Measurements from ENCODE around the gene THAP7. TPM values are rescaled to one million over a fixed set of nuclear protein-coding genes. Genes with fewer than 3 reads are reported as not detected.

Gene THAP7
- total RNA-seq, 1 experiment from 2014 or later, result 24.6 TPM

GRCh38 chr22:20978419-20978818, 23.5 kb downstream of the THAP7 start:
- H3K36me3 Mint-ChIP-seq (ENCODE audit: insufficient read depth in 1 of 3, low read depth in 3 of 3), result peaks cover 0 to 8% (median 4%) of the 10 kb centered on the region in 3 experiments; a peak in 4 of 7 replicates
- Histone ChIP-seq H2BK15ac (ENCODE audit: low read depth, low read length) (no peak overlapping the region), H3K4me1 (ENCODE audit: insufficient read depth, low read length) (0 out of 2 replicates have a peak, but pooled peaks cover 2% of the 10 kb centered on the region), H2BK120ac (ENCODE audit: low read depth, low read length, poor library complexity, severe bottlenecking) (no peak overlapping the region), H3K9me3 (ENCODE audit: control insufficient read depth, low read depth, low read length) (no peaks in the 10 kb centered on the region), H2AFZ (ENCODE audit: low read length) (no peak overlapping the region), H3K9ac (ENCODE audit: extremely low read depth, insufficient read length, low read length) (no peak overlapping the region), H3K23ac (ENCODE audit: insufficient read length, low read depth, low read length) (no peak overlapping the region), H3K14ac (ENCODE audit: insufficient read depth, low read length) (no peak overlapping the region), H3K79me2 (ENCODE audit: insufficient read depth, low read length) (no peaks in the 10 kb centered on the region), H2BK5ac (ENCODE audit: insufficient read length, low read length) (no peak overlapping the region), H4K5ac (ENCODE audit: insufficient read length, low read depth, low read length) (no peak overlapping the region), H4K8ac (replicated peaks; ENCODE audit: insufficient read length, low read depth, low read length) (no peak overlapping the region), H3K27me3 (ENCODE audit: insufficient read depth, low read length) (no peaks in the 10 kb centered on the region; the same call in 1 of the 2 replicates), H3K4ac (ENCODE audit: low read depth, low read length) (no peak overlapping the region), H2AK5ac (ENCODE audit: insufficient read length, low read length) (no peak overlapping the region), H3K4me2 (ENCODE audit: insufficient read depth, insufficient read length, low read length) (no peak overlapping the region), H3K56ac (ENCODE audit: insufficient read length, low read depth, low read length) (no peak overlapping the region), H2BK12ac (ENCODE audit: insufficient read length, low read depth, low read length) (no peak overlapping the region), H4K20me1 (ENCODE audit: control insufficient read depth, insufficient read depth, insufficient read length) (no peaks in the 10 kb centered on the region), H3K79me1 (ENCODE audit: insufficient read depth, low read depth, low read length, poor library complexity, severe bottlenecking) (no peaks in the 10 kb centered on the region), H3K27ac (ENCODE audit: insufficient read length, low read depth, low read length) (no peak overlapping the region), H4K91ac (ENCODE audit: insufficient read length, low read depth, low read length) (no peak overlapping the region), H3K23me2 (ENCODE audit: insufficient read length, low read depth, low read length, poor library complexity, severe bottlenecking) (peaks cover 14% of the 10 kb centered on the region), H2BK20ac (ENCODE audit: low read depth, low read length, poor library complexity, severe bottlenecking) (no peak overlapping the region), H3K18ac (ENCODE audit: insufficient read length, low read depth, low read length) (no peak overlapping the region), H3T11ph (ENCODE audit: low read length) (no peak overlapping the region)
- peaks cover 66% of the 10 kb centered on the region for H3K27me3 Mint-ChIP-seq (ENCODE audit: low read depth)
- no peak overlapping the region; a peak in 1 of 7 replicates for H3K27ac Mint-ChIP-seq
- no peak overlapping the region; a peak in 1 of 5 replicates for H3K4me3 Mint-ChIP-seq
- no peak for TF ChIP-seq CTCF (conservative IDR thresholded peaks at IDR 0.05)
- peaks cover 30 to 35% of the 10 kb centered on the region in 2 experiments for H3K4me1 Mint-ChIP-seq
- DNase-seq, result no peak
- H3K9me3 Mint-ChIP-seq, result peaks cover 13 to 15% of the 10 kb centered on the region in 2 experiments
- no CpG with 5 or more reads among the region's 2 CpGs for WGBS (ENCODE audit: extremely low coverage, insufficient read length, low lambda C conversion rate)

Data from H9 (cell line).